NCI-H2171 treated with DMSO at 0.1 percent for 48 hours (cell line): ENCODE measurements around the gene C22orf42.
"Not testable (repeated sequence)": the region's sequence is repeated elsewhere in the genome, so short reads cannot be mapped to it uniquely, and the experiment has no call there.

Source experiments
- DNase-seq: peaks from one replicate; lab custom pipeline; 2025; lab: John Stamatoyannopoulos, UW

The C22orf42 gene, protein sequence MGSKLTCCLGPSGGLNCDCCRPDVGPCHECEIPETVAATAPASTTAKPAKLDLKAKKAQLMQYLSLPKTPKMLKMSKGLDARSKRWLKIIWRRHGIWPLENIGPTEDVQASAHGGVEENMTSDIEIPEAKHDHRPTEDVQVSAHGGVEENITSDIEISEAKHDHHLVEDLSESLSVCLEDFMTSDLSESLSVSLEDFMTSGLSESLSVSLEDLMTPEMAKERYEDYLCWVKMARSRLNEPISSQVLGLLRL

DNA sequence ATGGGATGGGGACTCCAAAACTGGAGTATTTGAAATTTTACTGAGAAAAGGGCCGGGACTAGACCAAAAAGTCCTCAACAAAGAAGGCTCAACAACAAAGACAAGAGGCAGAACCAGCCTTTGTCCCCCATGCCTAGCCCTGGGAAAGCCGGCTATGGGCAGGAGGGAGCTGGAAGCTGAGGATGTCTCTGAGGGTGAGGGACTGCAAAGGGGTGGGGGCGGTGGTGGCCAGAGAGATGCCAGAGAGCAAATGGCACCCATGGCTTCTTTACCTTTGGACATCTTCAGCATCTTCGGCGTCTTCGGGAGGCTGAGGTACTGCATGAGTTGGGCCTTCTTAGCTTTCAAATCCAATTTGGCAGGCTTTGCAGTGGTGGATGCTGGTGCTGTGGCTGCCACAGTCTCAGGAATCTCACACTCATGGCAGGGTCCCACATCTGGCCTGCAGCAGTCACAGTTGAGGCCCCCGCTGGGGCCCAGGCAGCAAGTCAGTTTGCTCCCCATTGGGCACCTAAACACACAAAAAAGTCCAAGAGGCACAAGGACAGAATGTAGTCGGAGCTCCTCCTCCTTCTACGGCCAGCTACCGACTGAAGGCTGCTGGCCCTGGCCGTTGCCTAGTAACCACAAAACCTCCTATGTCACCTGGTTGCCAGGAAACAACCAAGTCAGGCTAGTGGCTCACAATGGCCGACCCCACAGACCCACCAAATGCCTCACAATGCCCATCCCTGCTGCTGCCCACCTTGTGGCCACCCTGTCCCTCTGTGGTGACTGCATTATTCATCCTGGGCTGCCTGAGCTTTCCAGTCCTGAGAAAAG, at the start of gene C22orf42:
C22orf42 (minus strand) TSS at position 592 of the 822 bp plus-strand sequence; CDS start at position 504, 88 bp downstream.
- DNase-seq: no peak

DNA sequence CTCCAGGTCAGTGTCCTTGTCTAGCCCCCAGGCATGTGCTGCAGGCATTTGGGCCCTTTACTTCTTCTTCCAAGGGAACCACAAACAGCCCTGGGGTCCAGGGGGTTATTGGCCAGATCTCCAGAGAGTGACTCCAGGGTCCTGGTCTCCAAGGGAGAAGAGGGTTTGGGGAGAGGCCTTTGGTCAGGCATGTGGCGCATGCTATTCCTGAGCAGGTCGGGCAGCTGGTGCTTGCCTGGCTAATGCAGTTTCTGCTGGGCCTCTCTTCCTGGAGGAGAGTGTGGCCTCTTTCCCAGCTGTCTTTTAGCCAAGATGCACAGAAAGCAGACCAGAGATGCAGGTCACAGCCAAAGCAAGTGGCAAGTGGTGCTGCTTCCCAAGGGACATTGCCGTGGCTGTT, 49.6 kb upstream of the C22orf42 start:
- no peak for DNase-seq

DNA sequence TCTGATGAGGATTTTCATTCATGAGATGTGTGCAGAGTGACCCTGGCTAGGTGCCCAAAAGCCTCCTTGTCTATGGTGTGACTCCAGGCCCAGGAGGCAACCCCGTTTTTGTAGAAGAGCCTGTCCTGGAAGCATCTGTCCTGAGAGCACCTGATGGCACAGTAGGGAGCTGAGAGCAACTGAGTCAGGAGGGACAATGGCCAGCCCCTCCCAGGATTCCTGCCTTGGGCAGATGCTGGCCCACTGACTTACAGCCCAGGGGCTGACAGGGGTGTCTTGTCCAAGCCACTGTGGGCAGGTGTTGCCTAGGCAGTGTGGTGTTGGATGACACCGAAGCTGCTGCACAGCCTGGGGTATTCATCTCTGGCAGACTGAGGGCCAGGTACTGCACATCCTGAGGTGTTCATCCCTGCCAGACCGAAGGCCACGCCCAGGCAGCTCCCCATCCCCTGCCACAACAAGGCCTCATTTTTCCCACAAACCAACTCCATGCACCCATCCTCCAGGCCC, 48.9 kb upstream of the C22orf42 start:
- no peak for DNase-seq

DNA sequence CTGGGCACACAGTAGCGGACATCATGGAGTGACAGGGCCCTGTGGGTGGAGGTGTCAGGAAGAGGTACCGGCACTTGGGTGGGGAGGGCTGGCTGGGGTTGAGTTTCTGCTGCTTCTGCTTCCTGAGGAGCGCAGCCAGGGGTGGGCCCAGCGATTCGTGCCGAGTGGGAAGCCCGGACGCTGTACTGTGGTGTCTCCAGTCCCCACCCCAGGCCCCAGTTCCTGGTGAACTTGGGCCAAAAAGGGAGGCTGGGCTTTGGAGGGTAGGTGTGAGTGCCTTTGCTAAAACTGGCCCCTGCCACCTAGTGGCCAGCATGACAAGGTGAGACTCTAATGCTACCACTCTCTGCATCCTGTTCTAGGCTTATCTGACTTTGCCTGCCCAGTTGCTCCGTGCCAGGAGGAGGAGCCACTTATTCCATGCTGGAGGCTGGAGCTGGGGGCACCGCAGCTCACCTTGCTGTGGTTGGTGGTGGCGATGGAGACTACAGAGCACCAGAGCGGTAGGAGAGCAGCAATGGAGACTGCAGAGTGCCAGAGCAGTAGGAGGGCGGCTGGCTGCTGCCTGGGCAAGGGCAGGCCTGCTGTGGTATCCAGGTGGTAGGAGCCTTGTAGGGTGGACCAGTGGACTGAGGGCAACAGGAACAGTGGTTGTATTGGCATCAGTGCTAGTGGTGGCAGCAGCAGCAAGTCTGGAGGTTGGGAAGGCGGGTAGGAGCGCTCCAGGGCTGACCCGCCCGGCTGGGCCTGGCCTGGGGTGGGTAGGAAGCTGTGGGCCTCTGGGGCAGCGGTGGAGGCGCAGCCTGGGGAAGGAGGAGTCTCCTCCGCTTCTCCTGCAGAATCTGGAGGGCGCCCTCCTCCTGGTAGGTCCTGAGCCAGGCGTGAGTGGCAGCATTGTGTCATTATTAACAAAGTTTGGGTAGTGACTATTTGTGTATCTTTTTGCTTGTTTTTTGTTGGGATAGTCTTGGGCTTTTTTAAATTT, 48.0 kb upstream of the C22orf42 start:
- DNase-seq: peak; percentile 4

DNA sequence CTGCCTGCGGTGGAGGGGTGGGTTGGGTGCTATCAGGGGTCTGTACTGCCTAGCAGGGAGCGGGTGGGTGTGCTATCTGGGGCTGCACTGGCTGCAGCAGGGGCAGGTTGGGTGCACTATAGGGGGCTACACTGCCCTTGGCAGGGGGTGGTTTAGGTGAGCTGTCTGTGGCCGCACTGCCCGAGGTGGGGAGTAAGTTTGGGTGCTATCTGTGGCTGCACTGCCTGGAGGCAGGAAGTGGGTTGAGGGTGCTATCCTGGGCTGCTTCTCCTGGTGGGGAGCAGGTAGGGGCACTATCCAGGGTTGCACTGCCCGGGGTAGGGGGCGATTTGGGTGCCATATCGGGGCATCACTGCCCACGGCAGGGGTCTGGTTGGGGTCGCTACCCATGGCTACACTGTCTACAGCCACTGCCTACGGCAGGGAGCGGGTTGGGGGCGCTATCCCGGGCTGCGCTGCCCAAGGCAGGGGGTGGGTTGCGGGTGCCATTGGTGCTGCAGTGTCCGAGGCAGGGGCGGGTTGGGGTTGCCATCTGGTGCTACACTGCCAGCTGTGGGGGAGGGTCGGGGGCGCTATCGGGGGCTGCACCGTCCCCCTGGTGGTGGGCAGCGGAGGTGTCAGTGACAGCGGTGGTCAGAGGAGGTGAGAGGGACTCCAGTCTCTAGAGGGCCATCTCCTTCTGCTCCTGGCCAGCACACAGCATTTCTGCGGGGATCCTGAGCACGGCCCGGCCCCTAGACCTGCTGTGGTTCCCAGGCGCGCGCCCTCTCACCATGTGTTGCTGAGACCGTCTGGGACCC, 47.1 kb upstream of the C22orf42 start:
- DNase-seq: no peak

DNA sequence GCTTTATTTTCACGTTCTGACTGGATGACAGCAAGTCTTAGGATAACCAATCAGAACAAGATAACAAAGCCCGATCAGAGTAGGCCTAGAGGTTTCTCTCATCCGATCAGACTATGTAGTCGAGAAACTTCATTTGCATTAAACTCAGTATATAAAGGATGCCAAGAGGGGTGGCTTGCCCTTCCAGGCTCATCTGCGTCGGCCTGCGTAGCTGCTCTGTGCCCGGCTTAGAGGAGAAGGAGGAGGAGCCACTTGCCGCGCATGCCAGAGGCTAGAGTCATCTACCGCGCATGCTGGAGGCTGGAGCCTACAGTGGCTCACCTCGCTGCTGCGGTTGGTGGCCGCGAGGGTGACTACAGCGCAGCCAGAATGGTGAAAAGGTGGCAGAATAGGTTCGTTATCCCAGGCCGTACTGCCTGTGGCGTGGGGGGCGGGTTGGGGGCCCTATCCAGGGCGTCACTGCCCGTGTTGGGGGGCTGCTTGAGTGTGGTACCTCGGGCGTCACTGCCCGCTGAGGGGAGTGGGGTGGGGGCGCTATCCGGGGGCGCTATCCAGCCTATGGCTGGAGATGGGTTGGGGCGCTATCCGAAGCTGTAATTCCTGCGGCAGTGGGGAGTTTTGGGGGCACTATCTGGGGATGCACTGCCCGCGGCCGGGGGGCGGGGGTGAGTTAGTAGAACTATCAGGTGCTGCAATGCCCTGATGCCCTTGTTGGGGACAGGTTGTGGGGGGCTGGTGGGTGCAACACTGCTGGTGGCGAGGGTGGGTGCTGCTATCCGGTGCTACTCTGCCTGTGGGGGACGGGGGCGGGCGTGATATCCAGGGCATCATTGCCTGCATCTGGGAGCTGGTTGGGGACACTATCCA, 46.0 kb upstream of the C22orf42 start, which contains the start of gene RFPL2:
RFPL2 (minus strand) TSS at position 218 of the 867 bp plus-strand sequence. CDS start 2,622 bp downstream, outside the sequence.
- peak; percentile 91 for DNase-seq

DNA sequence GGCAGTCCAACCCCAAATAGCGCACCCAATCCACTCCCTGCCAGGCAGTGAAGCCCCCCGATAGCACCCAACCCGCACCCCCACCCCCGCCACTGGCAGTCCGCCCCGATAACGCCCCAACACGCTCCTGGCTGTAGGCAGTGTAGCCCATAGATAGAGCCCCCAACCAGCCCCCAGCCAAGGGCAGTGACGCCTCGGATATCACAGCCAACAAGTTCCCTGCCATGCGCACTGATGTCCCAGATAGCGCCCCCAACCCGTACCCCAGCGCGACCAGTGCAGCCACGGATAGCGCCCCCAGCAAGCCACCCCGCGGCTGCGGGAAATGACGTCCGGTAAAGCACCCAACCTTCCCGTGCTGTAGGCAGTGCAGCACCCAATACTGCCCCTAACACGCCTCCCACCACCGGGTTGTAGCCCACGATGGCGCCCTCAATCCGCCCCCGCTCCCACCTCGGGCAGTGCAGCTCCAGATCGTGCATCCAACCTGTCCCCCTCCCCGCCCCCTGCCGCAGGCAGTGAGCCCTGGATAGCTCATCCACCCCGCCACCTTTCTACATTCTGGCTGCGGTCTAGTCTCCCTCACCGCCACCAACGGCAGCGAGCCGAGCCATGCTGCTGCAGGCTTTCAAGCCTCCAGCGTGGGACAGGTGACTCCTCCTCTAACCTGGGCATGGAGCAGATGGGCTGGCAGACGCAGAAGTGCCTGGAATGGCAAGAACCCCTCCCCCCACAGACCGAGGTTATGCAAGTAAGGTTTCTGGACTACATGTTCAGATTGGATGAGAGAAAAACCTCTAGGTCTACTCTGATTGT, 45.1 kb upstream of the C22orf42 start:
- DNase-seq: peak; percentile 95

DNA sequence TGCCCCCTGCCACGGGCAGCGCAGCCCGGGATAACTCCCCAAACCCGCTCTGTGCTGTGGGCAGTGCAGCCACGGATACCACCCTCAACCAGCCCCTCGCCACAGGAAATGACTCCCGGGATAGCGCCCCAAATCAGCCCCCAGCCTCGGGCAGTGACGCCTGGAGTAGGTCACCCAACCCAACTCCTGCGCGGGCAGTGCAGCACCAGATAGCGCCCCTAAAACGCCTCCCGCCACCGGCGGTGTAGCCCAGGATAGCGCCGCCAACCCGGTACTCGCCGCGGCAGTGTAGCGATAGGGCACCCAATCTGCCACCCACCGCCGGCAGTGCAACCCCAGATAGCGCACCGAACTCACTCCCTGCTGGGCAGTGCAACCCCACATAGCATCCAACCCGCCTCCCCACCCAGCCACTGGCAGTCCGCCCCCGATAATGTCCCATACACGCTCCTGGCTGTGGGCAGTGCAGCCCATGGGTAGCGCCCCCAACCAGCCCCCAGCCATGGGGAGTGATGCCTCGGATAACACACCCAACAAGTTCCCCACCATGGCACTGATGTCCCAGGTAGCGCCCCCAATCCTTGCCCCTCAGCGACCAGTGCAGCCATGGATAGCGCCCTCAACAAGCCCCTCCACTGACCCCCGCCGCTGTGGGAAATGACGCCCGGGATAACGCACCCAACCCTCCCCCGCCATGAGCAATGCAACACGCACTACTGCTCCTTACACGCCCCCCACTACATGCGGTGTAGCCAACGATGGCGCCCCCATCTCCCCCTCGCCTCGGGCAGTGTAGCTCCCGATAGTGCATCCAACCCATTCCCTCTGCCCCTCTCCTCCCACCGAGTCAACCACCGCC, 44.3 kb upstream of the C22orf42 start:
- peak; percentile 27 for DNase-seq

DNA sequence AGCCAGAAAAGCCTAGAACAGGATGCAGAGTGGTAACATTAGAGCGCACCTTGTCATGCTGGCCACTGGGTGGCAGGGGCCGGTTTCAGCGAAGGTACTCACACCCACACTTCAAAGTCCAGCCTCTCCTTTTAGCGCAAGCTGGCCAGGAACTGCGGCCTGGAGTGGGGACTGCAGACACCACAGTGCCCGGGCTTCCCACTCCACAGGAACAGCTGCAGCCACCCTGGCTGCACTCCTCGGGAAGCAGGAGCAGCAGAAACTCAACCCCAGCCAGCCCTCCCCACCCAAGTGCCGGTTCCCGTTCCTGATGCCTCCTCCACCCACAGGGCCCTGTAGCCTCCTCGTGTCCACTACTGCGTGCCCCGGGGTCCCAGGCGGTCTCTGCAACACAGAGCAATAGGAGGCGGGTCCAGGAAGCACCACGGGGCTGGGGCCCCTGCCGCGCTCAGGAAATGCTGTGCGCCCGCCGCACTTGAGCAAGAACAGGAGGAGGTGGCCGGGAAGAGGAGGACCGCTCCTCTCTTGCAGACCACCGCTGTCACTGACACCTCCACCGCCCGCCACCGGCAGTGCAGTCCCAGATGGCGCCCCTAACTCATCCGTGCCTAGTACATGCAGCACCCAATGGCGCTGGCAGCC, 43.6 kb upstream of the C22orf42 start:
- peak; percentile 49 for DNase-seq

DNA sequence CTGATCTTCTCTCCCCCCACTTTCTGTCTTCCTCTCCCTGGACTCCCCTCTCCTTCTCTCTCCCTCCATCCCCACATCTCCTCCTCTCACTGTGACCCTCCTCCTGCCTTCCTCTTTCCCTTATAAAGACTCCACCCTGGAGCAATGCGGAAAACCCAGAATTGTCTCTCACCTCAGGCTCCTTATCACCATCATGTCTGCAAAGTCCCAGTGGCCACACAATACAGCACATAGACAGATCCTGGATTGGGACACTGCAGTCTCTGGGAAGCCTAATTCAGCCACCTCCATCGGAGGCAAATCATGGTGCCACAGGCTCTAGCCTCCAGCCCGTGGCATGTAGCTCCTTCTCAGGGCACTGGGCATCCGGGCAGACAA, 43.0 kb upstream of the C22orf42 start:
- no peak for DNase-seq

DNA sequence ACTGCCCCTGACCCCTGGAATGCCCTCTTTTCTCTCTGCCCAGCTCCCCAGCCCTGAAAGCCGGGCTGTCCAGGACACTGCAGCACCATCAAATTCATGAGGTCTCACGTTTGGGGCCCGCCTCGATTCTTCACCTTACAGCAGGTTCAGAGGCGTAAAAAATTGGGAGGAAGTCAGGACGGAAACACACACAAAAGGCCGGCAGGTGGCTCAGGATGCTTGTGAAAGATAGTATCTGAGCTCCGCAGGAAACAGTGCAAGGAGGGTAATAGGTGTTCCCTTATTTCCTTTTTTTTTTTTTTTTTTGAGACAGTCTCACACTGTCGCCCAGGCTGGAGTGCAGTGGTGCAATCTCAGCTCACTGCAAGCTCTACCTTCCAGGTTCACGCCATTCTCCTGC, 41.6 kb upstream of the C22orf42 start:
- peak; percentile 17 for DNase-seq

DNA sequence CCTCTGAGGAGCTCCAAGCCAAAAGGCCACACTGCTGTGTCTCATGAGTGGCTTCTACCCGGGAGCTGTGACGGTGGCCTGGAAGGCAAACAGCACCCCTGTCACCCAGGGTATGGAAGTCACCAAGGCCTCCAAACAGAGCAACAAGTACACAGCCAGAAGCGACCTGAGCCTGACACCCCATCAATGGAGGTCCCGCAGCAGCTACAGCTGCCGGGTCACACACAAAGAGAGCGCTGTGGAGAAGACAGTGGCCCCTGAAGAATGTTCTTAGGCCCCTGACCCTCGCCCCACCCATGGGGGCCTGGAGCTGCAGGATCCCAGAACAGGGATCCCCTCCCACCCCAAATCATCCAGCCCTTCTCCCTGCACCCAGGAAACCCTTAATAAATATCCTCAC, 40.9 kb upstream of the C22orf42 start:
- no peak for DNase-seq

DNA sequence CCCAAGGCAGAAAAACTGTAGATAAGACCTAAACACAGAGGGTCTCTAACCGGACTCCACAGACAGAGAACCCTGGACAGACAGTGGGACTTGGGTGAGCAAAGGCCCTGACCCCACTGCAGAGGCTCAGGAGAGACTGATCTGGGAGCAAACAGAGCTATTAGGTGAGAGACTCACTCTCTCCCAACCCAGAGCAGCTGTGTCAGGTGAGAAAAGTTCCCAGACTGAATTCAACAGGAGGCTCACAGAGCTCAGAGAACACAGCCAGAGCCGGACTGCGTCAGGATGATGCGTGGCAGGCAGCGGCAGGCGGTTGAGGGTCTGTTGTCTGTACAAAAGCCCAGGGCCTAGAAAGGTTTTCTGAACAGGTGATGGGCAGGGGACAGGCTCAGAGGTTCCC, 40.2 kb upstream of the C22orf42 start:
- no peak for DNase-seq

DNA sequence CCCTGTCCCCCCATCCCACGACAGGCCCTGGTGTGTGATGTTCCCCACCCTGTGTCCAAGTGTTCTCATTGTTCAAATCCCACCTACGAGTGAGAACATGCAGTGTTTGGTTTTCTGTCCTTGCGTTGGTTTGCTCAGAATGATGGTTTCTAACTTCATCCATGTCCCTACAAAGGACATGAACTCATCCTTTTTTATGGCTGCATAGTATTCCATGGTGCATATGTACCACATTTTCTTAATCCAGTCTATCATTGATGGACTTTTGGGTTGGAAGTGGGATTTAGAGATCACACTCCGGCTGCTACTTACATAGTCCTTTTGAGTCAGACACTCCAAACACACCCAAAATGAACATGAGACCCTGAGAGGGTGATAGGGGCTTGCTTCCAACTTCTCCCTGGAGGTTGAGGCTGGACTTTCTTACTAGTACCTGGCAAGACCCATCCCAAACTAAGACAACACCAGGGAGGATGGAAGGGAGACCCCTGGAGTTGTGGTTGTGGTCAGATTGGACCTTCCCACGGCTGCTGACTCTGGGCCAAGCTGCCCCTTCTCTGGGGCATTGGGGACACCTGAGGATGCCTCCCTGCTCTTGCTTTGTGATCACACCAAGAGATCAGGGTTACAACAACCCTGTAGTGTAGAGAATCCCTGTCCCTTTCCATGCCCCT, 38.6 kb upstream of the C22orf42 start:
- DNase-seq: not testable (repeated sequence)

DNA sequence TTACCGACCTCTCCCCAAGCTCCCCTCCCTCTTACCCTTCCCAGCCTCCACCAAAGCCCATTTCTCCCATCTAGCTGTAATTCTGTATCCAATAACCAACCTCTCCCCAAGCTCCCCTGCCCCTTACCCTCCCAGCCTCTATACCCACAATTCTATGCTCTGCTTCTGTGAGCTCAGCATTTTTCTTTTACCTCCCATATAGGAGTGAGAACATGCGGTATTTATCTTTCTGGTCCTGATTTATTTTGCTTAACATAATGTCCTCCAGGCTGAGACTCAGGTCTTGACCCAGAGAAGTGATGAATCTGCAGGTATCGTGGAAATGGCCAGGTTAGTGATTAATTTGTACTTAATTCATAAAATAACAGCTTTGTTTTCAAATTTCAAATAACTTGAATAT, 36.8 kb upstream of the C22orf42 start:
- not testable (repeated sequence) for DNase-seq

DNA sequence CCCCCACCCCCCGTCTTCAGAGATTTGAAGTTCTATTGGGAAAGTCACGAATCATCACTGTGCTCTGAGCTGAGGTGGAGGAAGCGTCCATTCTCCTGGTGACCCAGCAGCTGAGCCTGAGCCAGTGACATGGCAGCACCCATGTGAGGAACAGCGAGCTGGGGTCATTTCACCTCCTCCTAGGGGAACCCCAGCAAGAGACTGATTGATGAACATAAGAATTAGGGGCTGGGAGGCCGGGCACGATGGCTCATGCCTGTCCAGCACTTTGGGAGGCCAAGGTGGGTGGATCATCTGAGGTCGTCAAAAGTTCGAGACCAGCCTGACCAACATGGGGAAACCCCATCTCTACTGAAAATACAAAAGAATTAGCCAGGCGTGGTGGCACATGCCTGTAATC, 34.2 kb upstream of the C22orf42 start:
- not testable (repeated sequence) for DNase-seq

DNA sequence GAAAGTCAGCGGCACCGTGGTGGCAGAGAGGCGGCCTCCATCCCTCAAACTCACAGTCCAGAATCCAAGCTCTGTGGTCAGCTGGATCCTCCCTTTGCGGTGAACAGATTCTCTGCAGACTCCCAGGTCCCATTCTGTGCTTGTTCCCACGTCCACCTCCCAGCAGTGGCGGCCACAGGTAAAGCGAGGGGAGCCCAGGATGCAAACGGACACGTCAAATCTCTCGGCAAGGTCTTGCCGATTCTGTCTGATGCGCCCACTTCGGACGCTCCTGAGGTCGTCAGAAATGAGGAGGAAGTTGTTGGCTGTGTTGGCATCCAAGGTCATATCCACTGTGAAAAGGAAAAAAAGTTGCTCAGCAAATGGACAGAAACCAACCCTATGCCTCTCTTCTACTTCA, 31.9 kb upstream of the C22orf42 start:
- not testable (repeated sequence) for DNase-seq
